ENCODE data around the gene KCNH5. TPM values are rescaled to one million over a fixed set of nuclear protein-coding genes. Genes with fewer than 3 reads are reported as not detected.

Gene KCNH5
- total RNA-seq, 2 donors from 2014 or later = 0.06 to 0.09 TPM

DNA sequence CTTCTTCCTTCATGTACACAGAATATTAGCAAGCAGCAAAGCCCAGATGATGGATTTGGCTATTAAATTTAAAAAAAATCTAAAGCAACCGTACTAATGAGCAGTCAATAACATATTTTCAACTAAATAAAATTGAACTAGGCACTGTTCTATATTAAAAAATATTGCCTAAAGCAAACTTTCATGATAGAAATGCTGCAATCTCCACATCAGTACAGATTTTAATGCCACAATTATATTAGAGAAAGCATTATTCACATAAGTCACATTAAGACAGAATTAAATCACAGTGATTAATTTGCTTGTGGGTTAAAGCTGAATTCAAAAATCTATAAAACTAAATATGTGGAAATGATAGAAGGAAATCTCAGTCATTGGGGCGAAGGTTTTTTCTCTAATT is 200.7 kb downstream of the KCNH5 start:
- WGBS = 92% methylated on average over 2 of the region's 2 CpGs

DNA sequence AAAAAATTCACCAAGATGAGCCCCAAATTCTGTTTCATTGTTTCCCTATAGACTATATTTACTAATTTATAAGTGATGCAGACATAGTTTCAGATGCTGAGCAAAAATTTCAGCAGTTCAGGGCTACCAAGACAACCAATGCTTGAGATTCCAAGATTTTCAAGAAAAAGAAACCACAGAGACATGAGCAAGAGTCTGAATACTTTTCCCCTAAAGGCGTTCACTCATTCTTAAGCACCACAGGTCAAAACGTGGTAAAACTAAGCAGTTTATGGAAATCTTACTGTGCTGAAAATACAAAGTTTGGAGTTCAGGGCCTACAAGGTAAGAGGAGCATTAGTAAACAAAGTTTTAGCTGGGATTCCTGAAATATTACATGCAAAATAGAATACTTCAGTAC is 221.2 kb downstream of the KCNH5 start:
- TF ChIP-seq POLR2A (IDR thresholded peaks at IDR 0.05) (no peak), POLR2AphosphoS5 (IDR thresholded peaks at IDR 0.05) (no peak), CTCF (IDR thresholded peaks at IDR 0.05) (no peak)
- WGBS = 82% methylated on average over 2 of the region's 2 CpGs
- Histone ChIP-seq H3K27ac (no peak overlapping the region), H3K9me3 (no peaks in the 10 kb centered on the region), H3K27me3 (replicated peaks; ENCODE audit: insufficient read depth) (no peaks in the 10 kb centered on the region), H3K4me1 (replicated peaks) (no peaks in the 10 kb centered on the region), H3K4me3 (no peak overlapping the region), H3K36me3 (no peaks in the 10 kb centered on the region)
- no peak for DNase-seq (ENCODE audit: low spot score)
- intact Hi-C loops (cut with DNase I) = no loop called here

More for the DNA sequence above, 200.7 kb downstream of the KCNH5 start:
- Histone ChIP-seq H3K4me3 (no peak overlapping the region), H3K9me3 (no peaks in the 10 kb centered on the region), H3K27ac (no peak overlapping the region), H3K4me1 (replicated peaks) (no peaks in the 10 kb centered on the region), H3K36me3 (no peaks in the 10 kb centered on the region), H3K27me3 (replicated peaks; ENCODE audit: insufficient read depth) (no peaks in the 10 kb centered on the region)
- intact Hi-C loops (cut with DNase I) = no loop called here
- DNase-seq (ENCODE audit: low spot score) = no peak
- no peak for TF ChIP-seq POLR2A (IDR thresholded peaks at IDR 0.05)
- TF ChIP-seq POLR2AphosphoS5 (IDR thresholded peaks at IDR 0.05) = no peak
- no peak for TF ChIP-seq CTCF (IDR thresholded peaks at IDR 0.05)

- 92% methylated on average over 1 of the region's 1 CpG for WGBS
- no peaks in the 10 kb centered on the region for H3K4me1 ChIP-seq (replicated peaks)
- no peaks in the 10 kb centered on the region for H3K27me3 ChIP-seq (replicated peaks; ENCODE audit: insufficient read depth)
- H3K9me3 ChIP-seq = no peaks in the 10 kb centered on the region
- H3K27ac ChIP-seq = no peak overlapping the region
- intact Hi-C loops (cut with DNase I) = no loop called here
- DNase-seq (ENCODE audit: low spot score) = no peak
- TF ChIP-seq CTCF (IDR thresholded peaks at IDR 0.05) = no peak
- no peaks in the 10 kb centered on the region for H3K36me3 ChIP-seq
- no peak overlapping the region for H3K4me3 ChIP-seq
These were observed 225.3 kb downstream of the KCNH5 start for GRCh38 chr14:62819931-62820330.

DNA sequence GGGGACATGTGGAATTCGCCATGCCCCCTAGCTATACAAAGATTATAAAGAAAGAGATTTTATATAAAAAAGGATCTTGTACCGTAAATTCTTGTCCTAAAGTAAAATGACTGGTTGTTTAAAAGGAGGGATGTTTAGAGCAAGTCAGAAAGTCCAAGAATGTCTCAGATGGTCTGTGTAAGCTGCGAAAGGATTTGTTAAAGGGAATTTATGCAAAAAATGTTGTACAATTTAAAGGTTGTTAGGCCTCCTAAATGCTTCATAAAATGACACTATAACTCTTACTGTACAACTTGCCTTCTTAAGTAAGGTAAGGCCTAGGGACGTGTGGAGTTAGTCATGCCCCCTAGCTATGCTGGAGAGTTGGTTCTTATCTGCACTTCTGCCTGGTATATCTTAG is 237.6 kb downstream of the KCNH5 start:
- TF ChIP-seq POLR2A (IDR thresholded peaks at IDR 0.05) (no peak), POLR2AphosphoS5 (IDR thresholded peaks at IDR 0.05) (no peak), CTCF (IDR thresholded peaks at IDR 0.05) (no peak)
- no peaks in the 10 kb centered on the region for H3K27me3 ChIP-seq (replicated peaks; ENCODE audit: insufficient read depth)
- WGBS = 90% methylated on average over 4 of the region's 4 CpGs
- intact Hi-C loops (cut with DNase I) = no loop called here
- H3K9me3 ChIP-seq = no peaks in the 10 kb centered on the region
- no peak for DNase-seq (ENCODE audit: low spot score)
- no peaks in the 10 kb centered on the region for H3K4me1 ChIP-seq (replicated peaks)
- no peak overlapping the region for H3K27ac ChIP-seq
- H3K4me3 ChIP-seq = no peak overlapping the region
- H3K36me3 ChIP-seq = no peaks in the 10 kb centered on the region

DNA sequence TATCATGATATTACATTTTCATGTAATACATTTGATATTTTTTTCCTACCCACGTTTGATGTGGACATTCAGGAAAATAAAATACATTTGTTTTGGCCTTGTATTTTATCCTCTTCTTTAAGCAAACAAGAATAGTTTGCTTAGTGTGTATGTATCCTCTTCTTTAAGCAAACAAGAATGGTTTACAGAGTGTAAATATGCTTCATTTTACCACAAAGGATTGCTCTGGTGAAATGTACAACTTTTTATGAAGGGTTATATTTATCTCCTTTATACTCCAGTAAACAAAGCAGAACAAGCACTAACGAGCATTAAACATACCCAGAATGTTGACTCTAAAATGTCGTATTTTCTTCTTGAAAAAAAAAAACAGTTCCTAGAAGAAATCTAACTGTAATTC is 244.7 kb downstream of the KCNH5 start:
- no peaks in the 10 kb centered on the region for H3K27me3 ChIP-seq (replicated peaks; ENCODE audit: insufficient read depth)
- intact Hi-C loops (cut with DNase I) = no loop called here
- peaks cover 4% of the 10 kb centered on the region for H3K4me1 ChIP-seq (replicated peaks)
- TF ChIP-seq POLR2AphosphoS5 (IDR thresholded peaks at IDR 0.05) (peak; percentile 73), POLR2A (IDR thresholded peaks at IDR 0.05) (no peak), CTCF (IDR thresholded peaks at IDR 0.05) (no peak)
- H3K9me3 ChIP-seq = no peaks in the 10 kb centered on the region
- DNase-seq (ENCODE audit: low spot score) = no peak
- H3K36me3 ChIP-seq = no peaks in the 10 kb centered on the region
- no peak overlapping the region for H3K27ac ChIP-seq
- 20% methylated on average over 3 of the region's 3 CpGs for WGBS
- H3K4me3 ChIP-seq = no peak overlapping the region

Measured in prostate gland (tissue), 2 donors.